ENCODE measurements around the gene VDAC1. TPM values are rescaled to one million over a fixed set of nuclear protein-coding genes. Genes with fewer than 3 reads are reported as not detected.
A peak's percentile ranks its signal among the peaks of the same experiment; 100 is the strongest.
"Not testable (repeated sequence)": the region's sequence is repeated elsewhere in the genome, so short reads cannot be mapped to it uniquely, and the experiment has no call there.

Gene VDAC1, protein sequence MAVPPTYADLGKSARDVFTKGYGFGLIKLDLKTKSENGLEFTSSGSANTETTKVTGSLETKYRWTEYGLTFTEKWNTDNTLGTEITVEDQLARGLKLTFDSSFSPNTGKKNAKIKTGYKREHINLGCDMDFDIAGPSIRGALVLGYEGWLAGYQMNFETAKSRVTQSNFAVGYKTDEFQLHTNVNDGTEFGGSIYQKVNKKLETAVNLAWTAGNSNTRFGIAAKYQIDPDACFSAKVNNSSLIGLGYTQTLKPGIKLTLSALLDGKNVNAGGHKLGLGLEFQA
- 100 to 1,000 TPM in 3 of 4 donors, 10 to 100 TPM in 1; 94.2 to 208 (median 180) TPM for polyA plus RNA-seq (ENCODE audit: insufficient read length in 4 of 4)

DNA sequence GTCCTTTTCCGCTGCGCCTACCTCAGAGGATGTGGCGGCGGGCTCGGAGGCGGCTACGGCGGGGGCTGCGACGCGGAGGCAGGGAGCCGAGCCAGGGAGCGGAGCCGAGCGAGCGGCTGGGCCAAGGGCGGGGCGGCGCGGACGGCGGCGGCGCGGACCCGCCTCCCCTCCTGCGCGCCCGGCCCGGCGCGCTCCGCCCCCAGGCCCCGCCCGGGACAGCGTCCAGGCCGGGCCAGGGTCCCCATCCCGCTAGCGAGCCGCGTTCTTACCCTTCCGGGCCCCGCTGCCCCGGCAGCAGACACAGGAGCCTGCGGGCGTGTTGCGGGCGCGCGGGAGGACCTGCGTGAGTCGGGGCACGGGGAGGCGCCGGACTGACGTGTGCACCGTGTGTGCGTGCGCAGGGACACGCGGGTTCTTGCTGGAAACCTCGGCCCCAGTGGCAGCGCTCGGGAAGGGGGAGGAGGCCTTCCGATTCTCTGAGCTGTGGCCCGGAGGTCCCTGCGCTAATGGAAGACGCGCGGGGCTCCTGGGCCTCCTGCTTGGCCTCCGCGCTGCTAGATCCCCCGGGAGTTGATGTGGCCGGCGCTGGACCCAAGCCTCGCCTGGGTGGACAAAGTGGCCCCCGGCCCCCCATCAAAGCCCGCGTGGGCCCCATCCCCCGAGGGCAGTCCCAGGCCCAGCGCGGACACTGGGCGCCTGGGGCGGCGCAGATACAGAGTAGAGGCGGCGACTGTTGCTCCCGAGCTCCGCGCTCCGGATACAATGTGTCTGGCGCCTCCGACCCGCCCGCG is at the start of gene VDAC1:
TSS of gene VDAC1 (minus strand) at position 350 of the 791 bp plus-strand sequence. CDS start 11,963 bp downstream, outside the sequence.
- peak; percentile 64 to 76 (median 70) for DNase-seq (ENCODE audit: low read depth in 4 of 4, low spot score in 3 of 4)

DNA sequence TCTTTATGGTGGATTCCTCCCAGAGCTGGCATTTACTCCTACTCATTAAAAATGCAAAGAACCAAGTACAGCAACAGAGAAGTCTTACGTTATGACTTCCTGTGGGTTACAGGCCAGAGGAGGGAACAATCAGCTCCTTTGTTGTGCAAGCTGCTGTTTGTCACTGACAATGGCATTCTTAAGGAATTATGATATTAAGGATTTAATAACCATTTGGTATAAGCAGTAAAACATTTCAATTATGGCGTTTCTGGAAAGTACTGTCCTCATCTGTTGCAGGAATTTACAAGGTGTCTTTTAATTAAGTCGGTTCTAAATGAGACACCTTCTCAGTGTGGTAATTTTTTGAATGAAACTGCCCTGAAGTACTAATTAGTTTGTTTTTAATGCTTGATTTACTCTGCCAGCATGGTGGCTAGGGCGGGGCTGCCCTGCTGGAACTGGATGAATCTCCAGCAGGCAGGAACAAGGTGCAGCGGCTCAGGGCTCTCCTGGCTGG is 49.1 kb upstream of the VDAC1 start:
- DNase-seq (ENCODE audit: low read depth in 4 of 4, low spot score in 3 of 4): no peak

DNA sequence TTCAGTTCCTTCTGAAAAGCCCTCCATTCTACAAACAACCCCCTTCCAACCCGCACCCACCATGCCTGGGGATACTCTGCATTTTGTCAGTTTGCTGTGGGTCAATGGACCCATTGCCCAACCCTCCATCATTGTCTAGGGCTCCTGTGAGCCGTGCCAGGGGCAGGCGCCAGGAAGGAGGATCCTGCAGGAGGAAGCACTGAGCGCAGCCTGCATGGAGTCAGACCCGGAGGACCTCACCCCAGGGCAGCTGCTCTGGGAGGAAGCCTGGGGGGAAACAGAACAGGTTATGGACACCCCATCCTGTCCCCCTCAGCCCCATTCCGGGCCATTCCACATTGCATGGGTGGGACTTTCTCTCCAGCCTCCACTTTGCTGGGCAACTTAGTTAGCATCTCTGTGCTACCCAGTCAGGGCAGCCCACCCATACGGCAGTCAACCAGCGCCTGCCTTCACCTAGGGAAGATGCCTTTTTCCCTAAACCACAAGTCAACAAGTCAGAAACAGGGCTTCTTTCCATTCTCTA is 48.6 kb upstream of the VDAC1 start:
- DNase-seq (ENCODE audit: low read depth in 4 of 4, low spot score in 3 of 4): no peak

DNA sequence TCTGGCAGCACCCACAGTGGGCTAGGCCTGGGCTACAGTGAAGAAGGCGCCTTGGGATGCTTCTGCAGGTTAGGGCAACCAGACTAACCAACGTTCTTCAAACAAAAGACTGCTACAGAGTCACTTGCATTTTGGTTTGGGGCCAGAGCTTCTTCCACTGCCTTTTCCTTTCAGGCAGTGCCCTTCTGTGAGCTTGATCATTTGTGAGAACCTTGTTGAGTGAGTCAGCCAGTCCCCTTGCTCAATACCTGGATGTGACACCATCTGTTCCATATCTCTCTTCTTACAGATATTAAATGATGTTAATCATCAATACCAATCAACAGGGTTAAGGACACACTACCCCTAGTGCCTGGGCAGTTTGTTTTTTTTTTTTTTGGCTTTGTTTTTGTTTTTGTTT is 46.5 kb upstream of the VDAC1 start:
- no peak for DNase-seq (ENCODE audit: low read depth in 4 of 4, low spot score in 3 of 4)

DNA sequence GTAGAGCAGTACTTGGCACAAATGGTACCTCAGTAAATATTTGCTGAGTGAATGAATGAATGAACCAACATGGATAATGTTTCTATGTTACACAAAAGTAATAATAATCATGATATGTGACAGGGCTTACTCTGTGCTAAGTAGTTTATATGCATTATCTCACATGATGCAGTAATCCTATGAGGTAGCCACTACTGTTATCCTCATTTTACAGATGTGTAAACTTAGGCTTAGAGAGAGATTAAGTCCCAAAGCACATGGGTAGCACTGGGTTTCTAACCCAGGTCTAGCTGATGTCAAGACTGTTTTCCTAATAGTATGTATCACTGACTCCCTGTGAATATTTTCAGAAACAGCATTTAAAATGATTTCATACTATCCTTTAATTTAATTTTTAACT is 44.1 kb upstream of the VDAC1 start:
- no peak for DNase-seq (ENCODE audit: low read depth in 4 of 4, low spot score in 3 of 4)

DNA sequence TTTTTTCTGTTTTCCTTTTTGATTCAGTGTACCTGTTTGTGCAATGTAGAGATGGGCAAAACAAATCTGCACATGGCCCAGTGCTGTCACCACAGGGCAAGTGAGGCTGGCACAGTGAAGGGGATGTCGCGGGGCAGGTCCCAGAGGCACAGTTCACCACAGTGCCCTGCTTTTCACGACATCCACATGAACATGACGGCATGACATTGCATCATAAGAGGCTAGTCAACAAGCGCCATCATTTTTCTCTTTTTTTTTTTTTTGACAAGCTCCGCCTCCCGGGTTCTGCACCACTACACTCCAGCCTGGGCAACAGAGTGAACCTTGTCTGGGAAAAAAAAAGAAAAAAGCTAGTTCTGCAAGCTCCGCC is 42.9 kb upstream of the VDAC1 start:
- no peak for DNase-seq (ENCODE audit: low read depth in 4 of 4, low spot score in 3 of 4)

DNA sequence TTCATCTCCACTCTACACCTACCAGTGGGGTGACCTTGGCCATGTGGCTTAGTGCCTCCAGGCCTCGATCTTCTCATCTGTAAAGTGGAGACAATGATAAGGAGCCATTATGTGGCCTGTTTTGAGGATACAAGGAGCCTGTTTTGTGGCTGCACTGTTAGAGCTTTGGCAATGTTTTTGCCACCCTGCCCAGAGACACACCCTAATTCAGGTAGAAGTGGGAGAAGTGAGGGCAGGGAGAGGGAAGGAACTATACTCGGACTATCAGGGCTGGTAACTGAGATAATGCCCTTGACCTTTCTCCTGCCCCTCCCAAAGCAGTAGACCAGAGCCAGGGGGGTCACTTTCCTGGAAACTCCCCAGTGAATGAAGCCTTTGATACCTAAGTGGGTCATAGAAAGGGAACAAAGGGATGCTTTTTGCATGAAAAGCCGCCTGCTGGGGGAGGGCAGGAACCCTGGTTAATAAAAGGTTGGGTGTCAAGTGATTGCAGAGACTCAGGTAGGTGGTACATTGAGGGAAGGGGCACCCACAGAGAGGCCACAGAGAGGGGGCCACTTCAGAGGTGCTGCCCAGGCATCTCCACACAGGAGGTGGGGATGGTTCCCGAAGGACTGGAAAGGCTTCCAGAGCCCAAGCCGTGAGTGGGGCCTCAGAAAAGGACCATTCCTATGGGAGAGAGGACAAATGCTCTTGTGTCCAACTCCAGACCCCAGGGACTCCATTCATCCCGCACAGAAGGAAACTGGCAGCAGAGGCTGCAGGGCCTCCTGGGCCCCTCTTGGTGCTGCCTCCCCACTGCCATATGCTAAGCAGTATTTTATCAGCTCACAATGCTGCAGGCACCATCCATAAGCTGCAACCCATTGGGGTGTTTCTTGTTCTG is 42.3 kb upstream of the VDAC1 start:
- no peak for DNase-seq (ENCODE audit: low read depth in 4 of 4, low spot score in 3 of 4)

DNA sequence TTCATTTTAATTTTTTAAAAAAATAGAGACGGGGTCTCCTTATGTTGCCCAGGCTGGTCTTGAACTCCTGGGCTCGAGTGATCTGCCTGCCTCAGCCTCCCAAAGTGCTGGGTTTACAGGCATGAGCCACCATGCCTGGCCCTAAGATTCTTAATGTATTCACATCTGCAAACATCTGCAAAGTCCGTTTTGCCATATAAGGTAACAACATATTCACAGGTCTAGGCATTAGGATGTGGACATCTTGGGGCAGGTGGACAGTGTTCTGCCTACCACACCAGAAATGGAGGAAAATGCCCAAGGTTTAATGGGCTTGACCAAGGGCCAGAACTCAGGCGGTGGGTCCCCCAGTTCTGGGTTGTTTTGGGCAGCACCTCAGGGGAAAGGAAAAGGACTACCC is 41.6 kb upstream of the VDAC1 start:
- DNase-seq (ENCODE audit: low read depth in 4 of 4, low spot score in 3 of 4): no peak

DNA sequence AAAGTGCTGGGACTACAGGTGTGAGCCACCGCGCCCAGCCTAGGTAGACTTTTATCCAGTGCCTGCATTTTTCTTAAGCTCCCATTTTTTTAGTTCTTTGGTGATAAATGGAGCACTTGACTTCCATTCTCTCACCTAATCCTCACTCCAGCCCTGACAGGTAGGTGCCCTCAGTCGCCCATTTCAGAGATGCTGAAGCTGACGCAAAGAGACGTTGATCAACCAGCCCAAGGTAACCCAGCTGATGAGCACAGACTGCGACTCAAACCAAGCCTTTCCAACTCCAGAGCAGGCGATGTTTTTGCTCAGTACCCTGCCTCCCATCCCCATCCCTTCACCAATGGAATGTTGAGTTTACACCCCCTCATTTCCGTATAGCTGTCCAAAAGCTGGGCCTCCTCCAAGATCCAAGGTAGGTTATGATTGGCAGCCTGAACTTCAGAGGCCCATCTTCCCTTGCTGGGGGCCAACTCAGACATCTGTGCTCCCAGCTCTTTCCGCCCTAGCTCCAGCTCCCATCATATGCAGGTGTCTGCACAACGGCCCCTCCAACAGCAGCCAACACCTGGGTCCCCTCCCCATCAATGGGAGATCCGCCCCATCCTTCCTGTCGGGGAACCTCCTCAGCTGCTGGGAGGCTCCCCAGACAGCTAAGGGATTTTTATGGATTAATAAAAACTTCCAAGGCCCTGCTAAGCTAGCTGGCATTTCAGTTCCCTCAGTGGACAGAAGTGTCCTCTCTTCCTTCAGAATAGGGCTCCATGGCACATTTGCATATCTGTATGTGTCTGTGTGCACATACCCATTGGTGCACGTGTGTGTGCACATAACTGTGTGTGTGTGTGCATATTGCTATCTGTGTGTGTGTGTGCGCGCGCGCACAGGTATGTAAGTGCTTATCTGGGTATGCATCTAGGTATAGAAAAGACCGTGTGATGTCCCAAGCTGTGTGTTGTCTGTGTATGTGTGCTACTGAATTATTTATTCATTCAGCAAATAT is 39.3 kb upstream of the VDAC1 start:
- DNase-seq (ENCODE audit: low read depth in 4 of 4, low spot score in 3 of 4): no peak

DNA sequence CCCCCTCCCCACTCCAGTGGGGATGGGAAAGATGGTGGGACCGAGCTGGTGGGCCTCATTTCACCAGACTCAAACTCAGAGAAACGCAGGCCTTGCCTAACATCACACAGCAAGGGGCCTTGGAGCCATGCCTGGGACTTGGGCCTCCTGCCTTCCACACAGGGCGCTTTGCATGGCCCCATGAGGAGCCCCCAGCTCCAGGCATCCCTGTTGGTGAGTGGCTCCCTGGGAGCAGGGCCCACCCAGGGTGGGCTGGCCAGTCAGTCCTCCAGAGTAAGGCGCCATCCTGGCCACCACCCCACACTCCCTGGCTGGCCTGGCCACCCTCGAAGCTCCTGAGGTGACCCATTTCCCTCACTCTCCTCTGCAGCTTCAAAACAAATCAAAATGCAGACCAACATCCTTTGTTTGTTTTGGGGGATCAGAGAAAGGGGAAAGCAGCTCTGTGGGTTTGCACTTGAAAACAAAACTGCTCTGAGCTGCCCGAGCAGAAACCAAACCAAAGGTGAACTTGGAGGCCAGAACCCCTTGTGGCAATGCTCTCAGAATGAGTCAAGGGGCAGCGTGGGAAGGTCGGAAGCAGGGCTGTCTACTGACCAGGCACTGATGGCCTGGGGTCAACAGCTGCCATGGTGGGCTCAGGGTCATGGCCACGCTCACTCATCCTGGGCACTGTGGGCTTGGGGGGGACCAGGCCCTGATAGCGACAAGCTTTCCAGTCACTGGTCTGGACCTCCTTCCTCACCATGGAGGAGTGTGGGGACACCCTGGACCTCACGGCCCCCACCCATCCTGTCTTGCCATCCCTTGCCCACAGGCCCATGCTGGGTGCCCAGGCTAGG is 37.0 kb upstream of the VDAC1 start:
- no peak for DNase-seq (ENCODE audit: low read depth in 4 of 4, low spot score in 3 of 4)

DNA sequence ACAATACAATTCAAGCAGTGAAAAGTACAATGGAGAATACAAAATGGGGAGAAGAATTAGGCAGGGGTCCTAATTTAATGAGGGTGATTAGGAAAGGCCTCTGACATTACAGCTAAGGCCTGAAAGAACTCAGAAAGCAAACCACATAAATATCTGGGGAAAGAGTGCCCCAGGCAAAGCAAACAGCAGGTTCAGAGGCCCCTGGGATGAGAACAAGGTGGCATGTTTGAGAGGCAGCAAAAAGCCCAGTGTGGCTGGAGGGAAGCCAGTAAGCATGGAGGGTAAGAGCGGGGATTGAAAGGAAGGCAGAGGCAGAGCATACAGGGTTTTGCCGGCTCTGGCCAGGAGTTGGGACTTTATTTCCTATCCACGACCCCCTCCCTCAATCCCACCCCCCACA is 33.4 kb upstream of the VDAC1 start:
- no peak for DNase-seq (ENCODE audit: low read depth in 4 of 4, low spot score in 3 of 4)

DNA sequence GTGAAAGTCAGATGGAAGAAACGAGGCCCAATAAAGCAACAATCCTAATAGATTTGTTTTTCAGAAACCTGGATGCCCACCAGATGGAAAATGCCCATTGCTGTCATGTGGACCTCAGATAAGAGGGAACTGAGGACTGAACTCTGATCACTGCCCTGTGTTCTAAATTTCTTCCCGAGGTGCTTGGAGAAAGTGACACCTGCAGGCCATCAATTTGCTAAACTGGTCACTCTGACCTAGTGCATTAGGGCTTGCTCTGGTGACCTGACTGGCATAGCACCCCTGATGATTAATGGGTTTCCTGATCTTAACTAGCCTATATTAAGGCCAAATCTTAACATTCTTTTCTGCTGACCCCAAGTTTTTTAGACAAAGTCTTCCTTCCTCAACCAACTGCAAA is 32.4 kb upstream of the VDAC1 start:
- no peak for DNase-seq (ENCODE audit: low read depth in 4 of 4, low spot score in 3 of 4)

DNA sequence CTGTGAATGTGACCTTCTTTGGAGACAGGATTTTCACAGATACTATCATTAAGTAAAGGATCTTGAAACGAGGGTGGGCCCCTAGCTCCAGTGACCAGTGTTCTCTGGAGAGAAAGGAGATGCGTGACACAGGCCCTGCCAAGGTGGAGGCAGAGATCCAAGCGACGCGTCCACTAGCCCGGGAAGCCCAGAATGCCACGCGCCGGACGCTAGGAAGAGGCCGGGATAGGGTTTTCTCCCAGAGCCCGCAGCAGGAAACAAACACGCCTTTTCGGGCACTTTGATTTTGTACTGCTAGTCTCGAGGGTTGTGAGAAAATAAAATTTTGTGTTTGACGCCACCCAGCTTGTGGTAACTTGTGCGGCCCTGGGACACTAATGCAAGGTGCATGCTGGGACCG is 29.6 kb upstream of the VDAC1 start:
- no peak for DNase-seq (ENCODE audit: low read depth in 4 of 4, low spot score in 3 of 4)

DNA sequence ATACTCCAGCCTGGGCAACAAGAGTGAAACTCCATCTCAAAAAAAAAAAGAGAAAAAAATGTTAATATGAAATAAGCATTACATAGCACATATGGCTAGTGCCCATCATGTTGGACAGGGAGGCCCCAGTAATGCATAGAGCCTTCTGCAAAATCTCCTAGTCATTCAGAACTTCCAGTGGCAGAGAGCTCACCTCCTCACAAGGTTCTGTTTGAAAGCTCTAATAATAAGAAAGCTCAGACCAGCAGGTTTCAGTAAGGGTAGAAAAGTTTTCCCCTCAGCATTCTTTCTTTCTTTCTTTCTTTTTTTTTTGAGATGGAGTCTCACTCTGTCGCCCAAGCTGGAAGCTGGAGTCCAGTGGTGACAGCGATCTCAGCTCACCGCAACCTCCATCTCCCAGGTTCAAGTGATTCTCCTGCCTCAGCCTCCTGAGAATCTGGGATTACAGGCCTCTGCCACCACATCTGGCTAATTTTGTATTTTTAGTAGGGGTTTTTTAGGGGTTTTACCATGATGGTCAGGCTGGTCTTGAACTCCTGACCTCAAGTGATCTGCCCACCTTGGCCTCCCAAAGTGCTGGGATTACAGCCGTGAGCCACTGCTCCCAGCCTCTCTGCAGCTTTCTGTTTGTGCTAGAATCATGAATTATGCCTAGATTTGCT is 25.7 kb upstream of the VDAC1 start:
- not testable (repeated sequence) for DNase-seq (ENCODE audit: low read depth in 4 of 4, low spot score in 3 of 4)

DNA sequence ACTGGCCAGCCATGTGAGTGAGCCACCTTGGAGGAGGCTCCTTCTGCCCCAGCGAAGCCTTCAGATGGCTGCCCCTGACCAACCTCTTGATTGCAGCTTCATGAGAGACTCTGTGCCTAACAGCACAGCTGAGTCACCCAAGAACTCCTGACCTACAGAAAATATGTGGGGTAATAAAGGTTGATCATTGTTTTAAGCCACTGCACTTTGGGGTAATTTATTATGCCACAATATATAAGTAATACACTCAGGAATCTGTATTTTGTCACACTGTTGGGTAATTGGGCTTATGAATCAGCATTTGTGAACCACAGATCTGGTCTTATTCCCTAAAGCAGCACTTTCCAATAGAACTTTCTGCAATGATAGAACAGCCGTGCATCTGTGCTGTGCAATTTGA is 24.4 kb upstream of the VDAC1 start:
- no peak for DNase-seq (ENCODE audit: low read depth in 4 of 4, low spot score in 3 of 4)

DNA sequence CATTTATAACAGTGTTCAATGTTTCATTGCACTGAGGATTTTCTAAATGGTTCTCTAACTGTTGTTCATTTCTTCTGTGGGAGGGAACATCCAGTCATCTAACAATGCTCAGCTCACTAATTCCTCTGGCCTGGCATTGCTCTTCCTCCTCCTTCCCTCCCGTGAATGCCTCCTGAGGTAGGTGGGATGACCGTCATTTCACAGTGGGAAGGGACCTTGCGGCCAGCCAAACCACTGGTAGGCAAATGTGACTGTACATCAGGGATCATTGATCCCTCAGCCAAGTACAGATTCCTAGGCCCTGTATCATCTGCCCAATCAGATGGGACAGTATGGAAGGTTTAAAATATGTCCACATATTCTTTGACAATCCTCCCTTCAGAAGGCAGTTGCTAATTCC is 23.7 kb upstream of the VDAC1 start:
- no peak for DNase-seq (ENCODE audit: low read depth in 4 of 4, low spot score in 3 of 4)

DNA sequence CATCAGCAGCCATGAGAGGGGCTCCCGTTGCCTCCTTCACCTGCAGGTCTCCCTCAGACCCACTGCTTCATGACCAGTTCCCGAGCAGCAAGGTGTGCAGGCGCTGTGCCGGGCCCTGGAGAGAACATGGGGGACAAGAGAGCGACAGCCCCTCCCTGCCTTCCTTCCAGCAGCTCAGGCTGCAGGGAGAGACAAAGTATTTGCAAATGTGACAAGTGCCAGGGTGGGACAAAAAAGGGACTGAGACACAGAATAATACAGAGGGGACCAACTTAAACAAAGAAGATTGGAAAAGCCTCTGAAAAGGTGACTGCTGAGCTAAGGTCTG is 22.5 kb upstream of the VDAC1 start:
- DNase-seq (ENCODE audit: low read depth in 4 of 4, low spot score in 3 of 4): no peak
